ENCODE measurements around the gene GUCY1A2.
"Not testable (repeated sequence)": the region's sequence is repeated elsewhere in the genome, so short reads cannot be mapped to it uniquely, and the experiment has no call there.

GUCY1A2 gene

DNA sequence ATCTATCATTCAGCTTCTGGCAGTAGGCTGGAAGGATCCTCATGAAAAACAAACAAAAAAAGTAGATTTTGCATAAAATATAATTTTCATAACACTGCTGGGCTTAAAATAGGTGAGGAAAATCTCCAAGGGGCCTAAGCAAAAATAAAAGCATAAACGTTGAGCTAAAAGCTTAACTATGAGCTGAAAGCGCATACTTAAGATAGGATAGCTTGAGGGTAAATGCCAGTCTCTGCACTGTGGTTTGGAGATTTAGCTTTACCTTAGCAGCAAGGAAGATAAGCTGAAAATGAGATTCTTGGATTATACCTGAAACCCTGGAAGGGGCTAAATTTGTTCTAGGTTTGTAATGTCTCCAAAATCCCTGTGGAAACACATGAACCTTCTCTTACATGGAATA, 183.7 kb downstream of the GUCY1A2 start:
- no peak for DNase-seq (ENCODE audit: low read depth)

DNA sequence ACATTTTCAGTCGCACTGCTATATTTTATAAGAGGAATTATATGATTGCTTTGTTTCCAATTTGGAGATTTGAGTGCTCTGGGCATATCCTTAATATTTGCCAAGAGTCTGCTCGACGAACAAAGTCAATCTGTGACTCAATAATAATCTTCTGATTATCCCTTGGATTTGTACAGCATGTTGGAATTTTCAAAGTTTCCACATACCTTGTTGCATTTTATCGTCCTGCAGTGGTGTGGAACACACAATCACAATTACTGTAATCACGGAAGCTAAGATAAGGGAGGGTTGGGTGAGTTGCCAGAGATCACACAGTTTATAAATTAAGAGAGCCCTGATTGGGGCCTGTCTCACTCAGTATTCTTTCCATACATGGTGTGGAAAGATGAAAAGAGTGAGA, 189.3 kb downstream of the GUCY1A2 start:
- no peak for DNase-seq (ENCODE audit: low read depth)

DNA sequence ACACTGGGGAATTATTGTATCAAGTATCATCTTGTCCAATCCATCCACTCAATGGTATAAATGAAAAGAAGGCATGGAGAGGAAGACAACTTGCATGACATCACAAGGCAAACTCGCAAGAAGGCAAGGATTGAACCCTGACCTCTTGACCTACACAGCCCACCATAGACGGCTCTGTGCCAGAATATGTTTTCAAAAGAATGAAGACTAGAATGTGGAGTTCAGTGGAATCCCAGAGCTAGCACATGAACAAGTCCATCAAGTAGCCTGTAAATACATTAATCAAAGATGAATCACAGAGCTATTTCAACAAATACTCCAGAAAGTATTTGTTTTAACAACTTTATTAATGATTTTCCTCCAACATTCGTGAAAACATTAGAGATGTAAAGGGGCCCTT, 189.7 kb downstream of the GUCY1A2 start:
- no peak for DNase-seq (ENCODE audit: low read depth)

DNA sequence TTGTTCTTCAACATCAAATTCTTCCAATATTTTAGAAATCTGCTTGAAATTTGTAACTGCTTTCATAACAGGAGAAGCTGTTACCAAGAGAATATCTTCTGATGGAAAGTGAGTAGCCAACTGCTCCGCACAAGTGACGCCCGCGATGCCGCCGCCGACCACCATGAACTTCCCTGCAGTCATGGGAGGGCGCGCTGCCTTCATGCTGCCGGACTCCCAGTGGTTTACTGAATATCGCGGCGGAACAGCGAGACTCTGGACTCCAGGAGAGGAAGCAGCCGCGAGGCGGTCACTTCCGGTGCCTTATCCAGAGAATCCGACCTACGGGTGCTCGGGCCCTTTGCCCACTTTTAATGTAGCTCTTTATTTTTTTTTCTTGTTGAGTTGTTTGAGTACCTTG, 190.6 kb downstream of the GUCY1A2 start:
- DNase-seq (ENCODE audit: low read depth), result no peak

DNA sequence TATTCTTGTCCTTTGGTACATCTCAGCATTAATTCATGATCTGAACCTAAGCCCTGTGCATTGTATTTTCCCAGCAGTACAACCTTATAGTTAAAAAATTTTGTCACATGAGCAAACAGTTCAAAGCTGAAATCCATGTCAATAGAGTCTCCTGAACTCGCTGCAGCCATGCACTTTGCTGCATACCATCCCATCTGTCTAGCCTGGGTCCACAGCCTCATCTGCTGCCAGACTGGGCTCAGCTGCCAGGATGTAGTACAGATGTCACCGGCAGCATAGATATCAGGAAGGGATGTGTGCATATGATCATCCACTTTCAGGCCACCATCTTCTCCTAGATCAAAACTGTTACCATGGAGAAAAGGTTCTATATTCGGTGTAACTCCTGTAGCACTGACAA, 191.7 kb downstream of the GUCY1A2 start:
- DNase-seq (ENCODE audit: low read depth), result not testable (repeated sequence)

DNA sequence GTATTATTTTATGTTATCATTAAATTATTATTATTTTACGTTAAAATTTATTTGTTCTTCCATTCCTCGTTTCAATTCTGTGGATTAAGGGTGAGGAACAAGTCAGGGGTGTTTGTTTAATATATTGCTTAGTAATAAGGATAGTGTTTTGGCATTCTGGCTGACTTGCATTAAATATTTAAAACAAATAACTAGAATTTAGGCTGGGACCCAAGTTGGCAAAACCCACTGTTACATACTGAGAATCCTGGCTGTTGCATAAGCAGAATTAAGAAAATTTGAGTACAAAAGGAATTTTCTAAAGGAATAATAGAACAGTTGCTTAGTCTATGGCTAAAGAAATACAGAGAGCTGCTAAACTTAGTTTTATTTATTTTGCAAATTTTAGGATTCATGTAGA, 196.4 kb downstream of the GUCY1A2 start:
- DNase-seq (ENCODE audit: low read depth), result no peak

DNA sequence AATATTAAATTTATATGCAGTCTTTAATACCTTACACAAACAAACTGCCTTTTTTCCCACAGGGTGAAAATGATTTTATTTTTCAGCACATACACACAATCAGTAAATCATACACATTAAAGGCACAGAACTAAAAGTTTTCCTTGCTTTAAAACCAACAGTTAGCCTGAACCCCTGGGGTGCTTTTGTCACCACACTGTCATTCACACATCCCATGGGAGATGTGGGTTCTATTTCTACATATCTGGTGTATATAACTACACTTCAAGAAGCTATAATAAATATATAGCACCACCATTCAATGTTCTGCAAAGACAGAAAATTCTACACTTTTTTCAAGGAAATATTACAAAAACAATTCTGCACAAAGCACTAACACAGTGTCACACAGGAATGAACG, 197.0 kb downstream of the GUCY1A2 start:
- no peak for DNase-seq (ENCODE audit: low read depth)

DNA sequence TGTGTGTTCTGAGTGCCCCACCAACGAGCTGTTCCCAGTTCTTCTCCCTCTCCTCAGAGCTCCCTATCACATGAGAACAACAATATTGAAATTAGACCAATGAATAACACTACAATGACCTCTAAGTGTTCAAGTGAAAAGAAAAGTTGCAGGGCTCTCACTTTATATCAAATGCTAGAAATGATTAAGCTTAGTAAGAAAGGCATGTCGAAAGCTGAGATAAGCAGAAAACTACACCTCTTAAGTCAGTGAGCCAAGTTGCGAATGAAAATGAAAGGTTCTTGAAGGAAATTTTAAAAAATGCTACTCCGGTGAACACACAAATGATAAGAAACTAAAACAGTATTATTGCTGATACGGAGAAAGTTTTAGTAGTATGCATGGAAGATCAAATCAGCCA, 199.8 kb downstream of the GUCY1A2 start:
- no peak for DNase-seq (ENCODE audit: low read depth)

DNA sequence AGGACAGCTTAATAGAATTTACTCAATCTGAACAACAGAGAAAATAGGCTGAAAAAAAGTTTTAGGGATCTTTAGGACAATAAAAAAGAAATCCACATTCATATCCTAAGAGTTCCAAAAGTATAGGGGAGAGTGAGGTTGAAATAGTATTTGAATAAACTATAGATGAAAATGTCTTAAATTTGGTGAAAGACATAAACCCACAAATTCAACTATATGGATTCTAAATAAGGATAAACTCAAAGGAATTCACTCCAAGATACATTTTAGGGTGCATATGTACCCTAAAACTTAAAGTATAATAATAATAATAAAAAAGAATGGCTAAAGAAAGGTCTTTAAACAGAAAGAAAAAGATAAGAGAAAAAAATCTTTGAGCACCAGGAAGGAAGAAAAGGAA, 203.1 kb downstream of the GUCY1A2 start:
- DNase-seq (ENCODE audit: low read depth), result no peak

DNA sequence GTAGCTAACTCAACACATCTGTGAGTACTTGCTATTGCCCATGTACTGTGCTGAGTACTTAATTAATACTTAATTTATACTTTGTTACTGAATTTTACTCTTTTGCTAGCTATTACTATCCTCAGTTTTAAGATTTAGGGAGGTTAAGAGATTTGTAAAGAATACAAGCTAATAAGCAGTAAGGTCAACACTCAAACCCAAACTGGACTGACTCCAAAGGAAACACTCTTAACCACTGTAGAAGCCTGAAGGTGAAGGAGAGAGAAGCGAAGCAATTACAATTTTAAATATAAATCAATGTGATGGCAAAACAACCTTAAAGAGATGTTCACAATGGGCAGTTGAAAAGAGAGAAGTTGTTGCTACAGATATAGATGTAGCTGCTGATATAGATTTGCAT, 204.5 kb downstream of the GUCY1A2 start:
- DNase-seq (ENCODE audit: low read depth), result no peak

DNA sequence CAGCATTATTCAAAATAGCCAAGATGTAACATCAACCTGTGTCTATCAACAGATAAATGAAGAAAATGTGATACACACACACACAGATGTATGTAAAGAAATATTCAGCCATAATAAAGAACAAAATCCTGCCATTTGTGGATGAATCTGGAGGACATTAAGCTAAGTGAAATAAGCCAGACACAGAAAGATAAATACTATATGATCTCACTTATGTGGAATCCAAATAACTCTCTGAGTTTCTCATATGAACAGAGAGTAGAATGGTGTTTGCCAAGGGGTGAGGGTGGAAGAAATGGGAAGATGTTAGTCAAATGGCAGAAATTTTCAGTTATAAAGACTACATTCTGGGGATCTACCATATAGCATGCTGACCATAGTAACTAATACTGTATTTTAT, 224.2 kb downstream of the GUCY1A2 start:
- no peak for DNase-seq (ENCODE audit: low read depth)

DNA sequence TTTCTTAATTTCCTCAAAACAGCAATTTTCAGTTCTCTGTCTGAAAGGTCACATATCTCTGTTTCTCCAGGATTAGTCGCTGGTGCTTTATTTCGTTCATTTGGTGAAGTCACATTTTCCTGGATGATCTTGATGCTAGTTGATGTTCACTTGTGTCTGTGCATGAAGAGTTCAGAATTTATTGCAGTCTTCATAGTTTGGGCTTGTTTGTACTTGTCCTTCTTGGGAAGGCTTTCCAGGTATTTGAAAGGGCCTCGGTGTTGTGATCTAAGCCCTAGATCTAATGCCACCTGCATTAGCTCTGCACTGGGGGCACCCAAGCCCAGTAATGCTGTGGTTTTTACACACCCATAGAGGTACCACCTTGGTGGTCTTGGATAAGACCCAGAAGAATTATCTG, 228.9 kb downstream of the GUCY1A2 start:
- DNase-seq (ENCODE audit: low read depth), result no peak

DNA sequence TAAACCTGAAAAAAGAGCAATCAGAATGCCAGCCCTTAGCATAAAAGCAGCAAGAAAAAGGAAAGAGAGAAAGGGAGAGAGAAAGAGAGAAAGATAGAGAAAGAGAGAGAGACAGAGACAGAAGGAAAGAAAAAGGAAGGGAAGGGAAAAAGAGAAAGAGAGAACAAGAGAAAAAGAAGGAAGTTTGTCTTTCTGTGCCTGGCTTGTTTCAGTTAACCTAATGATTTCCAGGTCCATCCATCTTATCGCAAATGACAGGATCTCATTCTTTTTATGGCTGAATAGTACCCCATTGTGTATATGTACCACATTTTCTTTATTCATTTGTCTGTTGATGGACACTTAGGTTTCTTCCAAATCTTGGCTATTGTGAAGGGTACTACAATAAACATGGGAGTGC, 230.8 kb downstream of the GUCY1A2 start:
- DNase-seq (ENCODE audit: low read depth), result no peak

DNA sequence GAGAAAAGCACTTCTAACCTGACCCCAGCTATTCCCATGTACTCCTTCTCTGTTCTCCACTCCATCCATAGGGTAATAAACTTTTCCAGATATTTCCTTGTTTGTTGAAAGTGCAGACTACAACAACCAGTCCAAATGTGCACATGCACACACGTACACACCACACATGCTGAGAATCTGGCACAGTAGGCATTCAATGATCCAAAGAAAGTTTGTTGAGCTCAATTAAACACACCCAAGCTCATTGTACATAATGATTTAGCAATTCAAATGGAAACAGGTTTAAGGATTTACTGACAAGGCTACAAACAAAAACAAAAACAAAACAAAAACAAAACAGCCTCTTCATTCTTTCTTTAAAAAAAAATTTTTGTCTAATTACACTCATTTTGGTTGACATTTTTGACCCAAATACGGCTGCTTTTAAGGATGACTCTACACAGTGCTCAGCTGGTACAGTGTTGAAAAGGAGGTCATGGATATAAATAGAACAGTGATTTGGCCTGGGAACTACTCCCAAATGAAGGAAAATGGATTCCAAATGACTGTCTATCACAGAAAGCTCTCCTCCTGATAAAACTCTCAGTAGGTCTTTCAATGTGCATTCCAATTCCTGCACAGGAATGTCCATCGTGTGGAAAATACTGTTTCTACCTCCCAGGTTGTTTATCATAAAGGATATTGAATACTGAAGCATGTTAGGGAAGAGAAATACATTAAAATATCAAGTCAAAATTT, 232.2 kb downstream of the GUCY1A2 start:
- no peak for DNase-seq (ENCODE audit: low read depth)

DNA sequence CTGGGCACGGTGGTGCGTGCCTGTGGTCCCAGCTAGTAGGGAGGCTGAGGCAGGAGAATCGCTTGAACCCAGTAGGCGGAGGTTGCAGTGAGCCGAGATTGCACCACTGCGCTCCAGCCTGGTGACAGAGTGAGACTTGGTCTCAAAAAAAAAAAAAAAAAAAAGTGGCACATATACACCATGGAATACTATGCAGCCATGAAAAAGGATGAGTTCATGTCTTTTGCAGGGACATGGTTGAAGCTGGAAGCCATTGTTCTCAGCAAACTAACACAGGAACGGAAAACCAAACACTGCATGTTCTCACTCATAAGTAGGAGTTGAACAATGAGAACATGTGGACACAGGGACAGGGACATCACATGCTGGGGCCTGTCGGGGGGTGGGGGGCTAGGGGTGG, 241.0 kb downstream of the GUCY1A2 start:
- not testable (repeated sequence) for DNase-seq (ENCODE audit: low read depth)

DNA sequence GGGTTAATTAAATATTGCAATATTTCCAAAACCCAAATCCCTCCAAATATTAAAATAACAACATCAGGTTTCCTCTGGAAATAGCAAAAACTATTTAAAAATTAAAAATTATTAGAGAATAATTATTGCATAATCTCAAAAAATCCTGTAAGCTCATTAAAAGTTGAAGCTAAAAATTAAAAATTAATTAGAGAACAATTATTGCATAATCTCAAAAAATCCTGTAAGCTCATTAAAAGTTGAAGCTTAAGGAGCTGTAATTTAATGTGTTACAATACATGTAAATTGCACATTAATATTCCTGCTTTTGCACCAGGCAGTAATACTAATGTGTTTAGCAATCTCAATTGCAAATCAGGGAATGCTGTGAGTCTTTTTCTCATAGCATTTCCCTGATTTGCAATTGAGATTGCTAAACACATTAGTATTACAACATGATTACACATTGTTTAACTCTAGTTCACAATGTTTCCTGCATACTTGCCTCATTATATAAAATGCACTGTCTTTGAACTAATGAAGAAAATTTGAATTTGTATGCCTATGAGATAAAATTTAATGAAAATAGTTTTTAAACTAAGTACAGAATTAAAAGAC, 247.7 kb downstream of the GUCY1A2 start:
- no peak for DNase-seq (ENCODE audit: low read depth)

DNA sequence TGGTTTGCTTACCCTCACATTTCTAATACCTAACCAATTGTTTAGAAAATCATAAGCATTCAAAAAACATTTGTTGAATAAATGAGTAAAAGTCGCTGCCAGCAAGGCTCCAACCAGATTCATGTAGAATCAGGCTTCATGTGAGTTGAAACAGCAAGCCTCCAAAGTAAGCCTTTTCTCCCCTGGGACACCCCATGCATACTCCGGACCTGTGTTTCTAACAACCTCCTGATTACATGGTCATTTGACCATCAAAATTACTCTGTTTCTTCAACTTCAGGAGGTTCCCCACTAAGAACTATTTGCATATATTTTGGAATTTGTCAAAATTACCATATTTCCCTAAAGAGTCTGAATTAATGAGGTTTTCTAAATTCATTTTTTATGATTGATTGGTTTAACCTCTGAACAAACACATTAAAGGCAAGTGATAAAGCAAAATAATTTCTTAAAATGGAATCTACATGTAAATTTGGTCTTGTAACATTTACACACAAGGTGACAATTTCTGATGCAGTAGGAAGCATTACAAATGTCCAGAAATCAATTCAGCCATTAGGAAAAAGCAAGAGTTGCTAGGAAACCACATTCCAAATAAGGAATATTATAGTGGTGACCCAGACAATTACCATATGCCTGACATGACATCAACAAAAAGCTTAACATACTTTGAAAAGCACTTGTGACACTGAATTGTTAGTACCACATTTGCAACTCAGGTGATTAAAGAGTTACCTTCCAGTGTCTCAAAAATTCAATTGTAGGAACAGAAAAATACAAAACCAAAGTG, 252.6 kb downstream of the GUCY1A2 start:
- DNase-seq (ENCODE audit: low read depth), result no peak

DNA sequence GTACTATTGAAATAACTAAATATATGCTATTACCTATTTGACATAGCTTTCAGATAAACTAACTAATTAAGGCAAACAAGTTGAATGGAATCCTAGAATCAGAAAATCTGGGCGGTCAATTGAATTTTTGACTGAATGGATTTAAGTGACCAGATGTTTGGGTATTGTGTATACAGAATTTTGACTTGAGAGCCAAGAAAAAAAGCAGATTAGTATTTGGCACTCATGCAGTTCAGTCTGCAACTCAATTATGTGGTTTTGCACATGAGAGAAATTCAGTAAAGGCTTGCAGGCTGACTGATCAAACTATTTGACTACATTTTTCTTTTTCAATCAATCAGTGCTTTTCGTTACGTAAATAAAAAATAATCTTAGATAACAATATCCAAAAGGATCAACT, 254.8 kb downstream of the GUCY1A2 start:
- DNase-seq (ENCODE audit: low read depth), result no peak

DNA sequence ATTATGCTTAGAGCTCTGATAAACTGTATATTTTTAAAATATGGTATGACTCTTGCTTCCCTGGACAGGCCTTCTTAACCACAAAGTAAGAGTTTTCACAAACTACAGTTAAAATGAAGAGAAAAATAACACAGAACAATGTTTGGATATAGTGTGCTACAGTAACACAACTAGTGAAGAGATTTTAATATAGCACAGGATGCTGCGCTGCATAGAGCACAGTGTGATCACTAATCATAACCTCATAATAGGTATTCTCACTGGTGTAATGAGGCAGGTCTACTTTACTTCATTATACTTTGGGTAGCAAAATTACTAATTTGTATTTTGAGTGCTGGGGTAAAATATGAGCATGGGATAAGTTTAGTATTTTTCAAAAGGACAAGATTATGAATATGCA, 256.5 kb downstream of the GUCY1A2 start:
- no peak for DNase-seq (ENCODE audit: low read depth)

DNA sequence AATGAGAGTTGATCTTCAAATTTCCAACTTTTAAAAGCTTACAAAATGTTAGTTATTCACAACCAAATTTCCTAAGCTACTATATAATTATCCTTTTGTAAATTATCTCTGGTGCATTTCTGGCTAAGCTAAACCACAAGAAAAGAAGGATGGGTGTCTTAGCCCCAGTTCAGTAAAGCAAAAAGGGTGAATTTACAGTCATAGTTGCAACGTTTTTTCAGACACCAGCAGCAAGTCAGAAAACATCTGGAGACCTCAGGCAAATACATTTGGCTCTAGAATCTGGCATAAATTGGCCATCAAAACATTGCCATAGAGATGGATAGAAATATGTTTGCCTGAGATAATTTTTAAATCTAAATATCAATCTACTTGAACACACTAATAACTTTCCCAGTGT, 257.0 kb downstream of the GUCY1A2 start:
- DNase-seq (ENCODE audit: low read depth), result no peak

DNA sequence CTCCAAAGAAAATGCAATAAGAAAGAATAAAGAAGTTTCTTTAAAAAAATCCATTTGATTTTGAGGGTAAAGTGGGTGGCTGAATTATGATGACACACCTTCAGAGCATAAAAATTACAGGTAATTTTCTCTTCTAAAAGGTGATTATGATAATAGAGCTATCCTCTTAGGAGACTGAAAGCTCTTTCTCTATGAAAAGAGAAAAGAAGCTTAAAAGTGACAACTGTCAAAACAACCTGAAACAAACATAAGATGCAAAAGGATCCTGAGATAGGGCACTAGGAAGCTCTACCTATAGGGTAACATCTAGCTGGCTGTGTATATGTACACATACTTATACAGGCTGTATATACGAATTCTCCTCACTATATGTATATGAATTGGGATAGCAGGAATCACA, 270.2 kb downstream of the GUCY1A2 start:
- DNase-seq (ENCODE audit: low read depth), result no peak

DNA sequence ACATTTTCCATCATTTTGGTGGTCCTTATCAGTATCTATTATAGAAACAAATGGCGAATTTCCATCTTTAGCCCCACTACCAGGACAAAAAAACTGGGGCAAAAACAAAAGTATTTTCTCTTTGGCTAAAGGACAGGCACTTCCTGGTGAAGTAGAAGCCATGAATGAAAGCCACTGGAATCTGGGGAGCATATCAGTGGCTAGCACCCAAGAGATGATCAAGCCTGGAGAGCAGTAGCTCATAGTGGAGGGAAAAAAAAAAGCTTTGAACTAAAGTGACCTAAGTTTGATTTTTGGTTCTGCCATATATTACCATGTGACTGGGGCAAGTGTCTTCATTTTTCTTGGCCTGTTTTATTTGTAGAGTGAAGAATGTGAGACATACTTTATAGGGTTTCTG, 272.3 kb downstream of the GUCY1A2 start:
- DNase-seq (ENCODE audit: low read depth), result no peak

DNA sequence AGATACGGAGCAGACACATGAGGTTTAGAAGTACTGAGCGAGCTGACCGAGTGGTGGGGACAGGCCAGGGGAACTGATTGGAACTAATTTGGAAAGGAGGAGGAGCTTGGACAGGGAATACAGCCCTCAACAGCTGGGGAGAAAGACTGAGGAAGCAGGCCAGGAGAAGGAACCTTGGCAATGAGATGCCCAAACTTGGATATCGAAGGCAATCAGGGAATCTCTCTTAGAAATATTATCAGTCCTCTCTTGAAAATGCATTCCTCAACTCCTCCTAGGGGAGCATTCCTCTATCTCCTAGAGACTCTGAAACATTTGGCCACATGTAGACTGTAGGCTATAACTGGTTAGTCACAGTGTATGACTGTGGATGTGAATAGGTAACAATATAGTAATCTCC, 284.6 kb downstream of the GUCY1A2 start:
- DNase-seq (ENCODE audit: low read depth), result no peak

All from stimulated activated CD8-positive, alpha-beta memory T cell treated with anti-CD3 and anti-CD28 coated beads, Interleukin-15, amount 100 ng/mL, for 1 hour (primary cell).